Neural progenitor cell (in vitro differentiated cells): Measurements from ENCODE around the gene MYO18B.

Experiments used
- EZH2phosphoT487 ChIP-seq: fragments of 200-600 bp; sonication (generic); IDR thresholded peaks from 2 replicates; pipeline ENCODE4 v1.6.1; 2017; ENCODE audit warnings: antibody characterized with exemption
- TF ChIP-seq, protein P1 (sequence below): fragments of 200-600 bp; sonication (generic); IDR thresholded peaks from 2 replicates; pipeline ENCODE4 v1.5.1; 2017; ENCODE audit warnings: antibody characterized with exemption, mild to moderate bottlenecking

DNA sequence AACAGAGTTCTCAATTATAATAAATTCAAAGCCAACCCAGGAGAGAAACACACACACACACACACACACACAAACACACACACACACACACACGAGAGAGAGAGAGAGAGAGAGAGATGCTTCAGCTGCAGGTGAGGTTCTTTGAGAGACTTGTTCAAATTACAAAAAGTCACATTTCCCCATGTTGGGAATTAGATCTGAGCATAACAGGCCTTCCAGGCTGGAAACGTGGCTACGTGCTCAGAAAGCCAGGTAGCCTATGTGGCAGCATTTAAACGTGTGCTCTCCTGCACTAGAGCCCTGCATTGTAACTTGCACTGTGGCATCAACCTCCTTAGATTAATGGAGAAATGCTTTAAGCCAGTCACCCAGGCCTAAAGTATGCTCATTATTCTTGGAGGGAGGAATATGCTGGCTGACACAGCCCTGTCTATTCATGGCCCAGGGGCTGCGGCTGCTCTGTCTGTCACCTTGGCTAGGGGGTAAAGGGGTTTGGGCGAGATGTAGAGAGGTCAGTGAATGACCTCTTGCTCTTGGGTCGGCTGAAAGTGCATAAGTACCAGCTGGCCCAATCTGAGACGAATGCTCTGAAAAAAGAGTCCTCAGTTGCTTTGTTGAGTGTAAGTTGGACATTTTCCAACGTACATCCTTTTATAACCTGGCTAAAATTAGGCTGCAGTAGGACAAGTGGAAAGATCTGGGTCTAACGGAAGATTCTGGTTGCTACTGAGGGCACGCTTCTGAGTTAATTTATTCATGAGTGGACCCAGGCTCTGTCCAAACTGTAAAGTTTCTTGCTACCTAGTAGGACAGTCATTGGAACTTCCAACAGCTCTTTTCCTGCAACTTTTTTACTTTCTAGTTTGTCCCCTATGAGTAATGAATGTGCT is 256.1 kb downstream of the MYO18B start:
- TF ChIP-seq, protein P1, sequence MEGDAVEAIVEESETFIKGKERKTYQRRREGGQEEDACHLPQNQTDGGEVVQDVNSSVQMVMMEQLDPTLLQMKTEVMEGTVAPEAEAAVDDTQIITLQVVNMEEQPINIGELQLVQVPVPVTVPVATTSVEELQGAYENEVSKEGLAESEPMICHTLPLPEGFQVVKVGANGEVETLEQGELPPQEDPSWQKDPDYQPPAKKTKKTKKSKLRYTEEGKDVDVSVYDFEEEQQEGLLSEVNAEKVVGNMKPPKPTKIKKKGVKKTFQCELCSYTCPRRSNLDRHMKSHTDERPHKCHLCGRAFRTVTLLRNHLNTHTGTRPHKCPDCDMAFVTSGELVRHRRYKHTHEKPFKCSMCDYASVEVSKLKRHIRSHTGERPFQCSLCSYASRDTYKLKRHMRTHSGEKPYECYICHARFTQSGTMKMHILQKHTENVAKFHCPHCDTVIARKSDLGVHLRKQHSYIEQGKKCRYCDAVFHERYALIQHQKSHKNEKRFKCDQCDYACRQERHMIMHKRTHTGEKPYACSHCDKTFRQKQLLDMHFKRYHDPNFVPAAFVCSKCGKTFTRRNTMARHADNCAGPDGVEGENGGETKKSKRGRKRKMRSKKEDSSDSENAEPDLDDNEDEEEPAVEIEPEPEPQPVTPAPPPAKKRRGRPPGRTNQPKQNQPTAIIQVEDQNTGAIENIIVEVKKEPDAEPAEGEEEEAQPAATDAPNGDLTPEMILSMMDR: no peak
- TF ChIP-seq EZH2phosphoT487: no peak
